HG03460 (cell line): ENCODE data around the gene ASTN2.

Source experiments
- ATAC-seq: cut with Tn5 transposase; IDR thresholded peaks from one replicate; pipeline ENCODE4 v1.9.1; 2021; ENCODE audit not compliant: unreplicated experiment

The ASTN2 gene

DNA sequence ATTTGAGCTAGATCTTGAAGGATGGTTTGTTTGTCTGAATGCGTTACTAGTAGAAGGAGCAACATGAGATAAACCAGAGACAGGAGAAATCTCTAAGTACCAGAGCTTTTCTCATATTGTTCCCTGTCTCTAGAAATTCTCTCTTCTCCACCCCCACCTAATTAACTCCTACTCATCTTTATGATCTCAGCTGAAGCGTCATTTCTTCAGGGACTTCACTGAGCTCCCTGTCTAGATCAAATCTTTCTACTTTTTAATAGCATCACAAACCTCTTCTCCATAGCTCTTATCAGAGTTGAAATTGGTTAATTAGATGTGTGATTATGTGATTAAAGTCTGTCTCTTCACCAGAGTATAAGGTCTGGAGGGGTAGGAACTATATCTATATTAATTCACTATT, 1035.0 kb downstream of the ASTN2 start:
- ATAC-seq: no peak

DNA sequence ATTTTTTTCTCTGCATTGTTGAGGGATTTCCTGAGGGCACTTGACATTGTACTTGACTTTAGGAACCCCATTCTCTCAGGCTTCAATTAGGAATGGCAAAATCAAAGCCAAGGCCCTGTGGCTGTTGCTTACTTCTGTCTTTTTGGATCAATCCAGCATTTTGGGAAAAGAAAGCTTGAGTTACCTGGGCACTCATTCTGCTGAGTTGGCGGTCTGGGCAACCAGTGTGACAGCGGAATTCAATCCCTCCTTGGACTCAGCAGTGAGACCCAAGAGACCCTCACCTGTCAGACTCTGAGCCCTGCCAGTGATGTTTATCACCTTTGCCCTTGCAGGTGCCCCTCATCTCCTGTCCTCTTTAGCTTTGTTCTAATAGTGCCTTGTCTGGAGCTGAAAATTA, 1036.0 kb downstream of the ASTN2 start:
- no peak for ATAC-seq

DNA sequence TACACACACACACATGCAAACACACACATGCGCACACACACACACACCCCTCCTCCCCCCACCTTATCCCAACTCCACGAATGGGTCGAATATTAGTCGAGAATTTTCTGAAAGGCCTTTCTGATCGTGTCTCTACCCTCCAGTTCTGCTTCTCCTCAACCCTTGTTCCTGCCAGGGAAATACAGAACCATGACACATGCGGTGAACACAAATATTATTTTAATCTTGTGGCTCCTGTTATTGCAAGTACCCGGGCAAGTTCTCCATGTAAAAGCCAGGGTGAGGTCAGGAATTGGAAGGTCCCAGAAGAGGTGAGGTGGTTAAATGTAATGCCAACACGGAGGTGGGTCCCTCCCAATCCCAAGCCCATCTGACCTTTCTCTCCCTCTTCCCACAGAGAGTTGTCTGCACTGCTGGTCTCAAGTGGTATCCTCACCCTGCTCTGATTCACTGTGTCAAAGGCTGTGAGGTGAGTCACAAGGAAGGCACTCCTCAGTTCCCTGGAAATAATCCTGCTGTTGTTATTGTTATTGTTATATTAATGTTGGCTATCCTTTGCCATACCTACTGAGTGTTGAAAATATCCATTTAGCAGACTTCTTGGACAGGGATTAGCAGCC, 1037.6 kb downstream of the ASTN2 start:
- ATAC-seq: no peak
